ENCODE measurements around the gene RIMBP2. TPM values are rescaled to one million over a fixed set of nuclear protein-coding genes. Genes with fewer than 3 reads are reported as not detected.

The RIMBP2 gene
- total and polyA plus RNA-seq, 2 donors (not counting 1 experiment from before 2014, with no cell fraction given) = 0.17 TPM; not detected in 1

DNA sequence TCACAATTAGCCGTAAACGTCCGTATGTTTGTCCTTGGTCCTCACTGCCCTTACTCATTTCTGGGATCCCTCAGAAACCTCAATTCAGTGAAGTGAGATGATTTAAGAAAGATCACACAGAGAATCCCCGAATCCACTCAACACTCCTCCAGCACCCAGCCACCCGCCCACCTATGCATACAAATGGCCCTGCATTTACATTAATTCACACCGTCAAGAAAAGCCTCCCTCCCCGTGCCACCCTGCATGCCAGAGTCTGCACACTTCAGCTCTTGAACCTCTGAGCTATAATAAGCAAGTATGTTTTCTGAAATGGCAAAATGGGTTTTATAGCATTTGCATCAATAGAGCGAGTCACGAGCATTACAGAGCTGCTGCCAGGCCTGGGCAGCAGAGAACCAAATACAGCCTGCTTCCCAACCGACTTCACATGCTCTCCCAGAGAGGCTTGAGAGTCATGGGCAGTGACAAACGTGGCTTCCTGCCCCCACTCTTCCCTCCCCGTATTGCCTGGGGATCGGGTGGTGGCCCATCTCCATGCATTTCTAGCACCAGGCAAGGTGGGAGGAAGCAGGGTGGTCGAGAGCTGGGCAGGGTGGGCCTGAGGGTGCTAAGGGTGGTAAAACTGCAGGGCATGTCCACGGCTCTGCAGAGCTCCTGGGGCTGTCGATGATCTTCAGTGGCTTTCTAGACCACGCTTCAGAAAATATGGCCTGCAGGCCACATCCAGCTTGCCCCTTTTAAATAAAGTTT is 177.6 kb downstream of the RIMBP2 start:
- no peak for TF ChIP-seq EZH2 (IDR thresholded peaks at IDR 0.05; ENCODE audit: low read length, missing control alignments)
- TF ChIP-seq, protein P1, sequence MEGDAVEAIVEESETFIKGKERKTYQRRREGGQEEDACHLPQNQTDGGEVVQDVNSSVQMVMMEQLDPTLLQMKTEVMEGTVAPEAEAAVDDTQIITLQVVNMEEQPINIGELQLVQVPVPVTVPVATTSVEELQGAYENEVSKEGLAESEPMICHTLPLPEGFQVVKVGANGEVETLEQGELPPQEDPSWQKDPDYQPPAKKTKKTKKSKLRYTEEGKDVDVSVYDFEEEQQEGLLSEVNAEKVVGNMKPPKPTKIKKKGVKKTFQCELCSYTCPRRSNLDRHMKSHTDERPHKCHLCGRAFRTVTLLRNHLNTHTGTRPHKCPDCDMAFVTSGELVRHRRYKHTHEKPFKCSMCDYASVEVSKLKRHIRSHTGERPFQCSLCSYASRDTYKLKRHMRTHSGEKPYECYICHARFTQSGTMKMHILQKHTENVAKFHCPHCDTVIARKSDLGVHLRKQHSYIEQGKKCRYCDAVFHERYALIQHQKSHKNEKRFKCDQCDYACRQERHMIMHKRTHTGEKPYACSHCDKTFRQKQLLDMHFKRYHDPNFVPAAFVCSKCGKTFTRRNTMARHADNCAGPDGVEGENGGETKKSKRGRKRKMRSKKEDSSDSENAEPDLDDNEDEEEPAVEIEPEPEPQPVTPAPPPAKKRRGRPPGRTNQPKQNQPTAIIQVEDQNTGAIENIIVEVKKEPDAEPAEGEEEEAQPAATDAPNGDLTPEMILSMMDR (conservative IDR thresholded peaks at IDR 0.05 in 1 of 2, IDR thresholded peaks at IDR 0.05 in 1 of 2; ENCODE audit: low read depth in 1 of 2, low read length in 2 of 2) = no peak
- no peaks in the 10 kb centered on the region for H4K20me1 ChIP-seq (ENCODE audit: control insufficient read depth, extremely low read depth, insufficient read depth, low read length)
- no peaks in the 10 kb centered on the region for H3K27me3 ChIP-seq (ENCODE audit: control insufficient read depth, insufficient read depth, low read length)
- H3K4me1 ChIP-seq (ENCODE audit: control insufficient read depth, extremely low read depth, insufficient read depth, low read length) = no peaks in the 10 kb centered on the region
- no peak for DNase-seq (ENCODE audit: low read depth in 2 of 2)
- H3K9ac ChIP-seq (ENCODE audit: insufficient read depth, low read length) = no peak overlapping the region
- H3K79me2 ChIP-seq (ENCODE audit: control insufficient read depth, insufficient read depth, low read length) = no peaks in the 10 kb centered on the region
- no peak overlapping the region for H3K4me3 ChIP-seq (replicated peaks in 1 of 4; ENCODE audit: control extremely low read depth in 1 of 4, insufficient read depth in 1 of 4, low read depth in 3 of 4, low read length in 4 of 4)
- H3K9me3 ChIP-seq (ENCODE audit: control insufficient read depth, insufficient read depth, low read depth, low read length) = no peaks in the 10 kb centered on the region
- H2AFZ ChIP-seq (ENCODE audit: low read length) = no peak overlapping the region
- H3K36me3 ChIP-seq (ENCODE audit: control insufficient read depth, insufficient read depth, low read length) = no peaks in the 10 kb centered on the region
- no peak overlapping the region for H3K4me2 ChIP-seq (ENCODE audit: extremely low read depth, insufficient read depth, low read length)
- no peak overlapping the region for H3K27ac ChIP-seq (ENCODE audit: insufficient read depth, low read length)

DNA sequence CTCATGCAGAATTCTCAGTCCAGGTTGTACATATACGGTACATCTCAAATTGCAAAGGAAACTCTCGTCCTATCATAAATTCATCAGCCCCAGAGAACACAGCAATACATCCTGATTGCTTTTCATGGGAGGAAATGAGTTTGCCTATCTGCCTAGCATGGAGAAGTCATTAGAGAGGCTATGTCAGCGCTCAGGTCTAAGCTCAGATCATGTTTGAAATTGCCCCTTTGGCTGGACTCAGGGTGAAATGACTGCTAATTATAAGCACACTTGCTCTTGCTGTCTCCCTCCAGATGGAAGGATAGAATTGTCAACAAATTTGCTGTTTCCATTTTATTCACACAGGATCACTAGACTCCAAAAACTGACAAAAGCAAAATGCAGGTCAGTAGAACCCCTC is 178.4 kb downstream of the RIMBP2 start:
- no peaks in the 10 kb centered on the region for H3K79me2 ChIP-seq (ENCODE audit: control insufficient read depth, insufficient read depth, low read length)
- no peak overlapping the region for H3K4me3 ChIP-seq (replicated peaks in 1 of 4; ENCODE audit: control extremely low read depth in 1 of 4, insufficient read depth in 1 of 4, low read depth in 3 of 4, low read length in 4 of 4)
- H3K4me1 ChIP-seq (ENCODE audit: control insufficient read depth, extremely low read depth, insufficient read depth, low read length) = no peaks in the 10 kb centered on the region
- no peaks in the 10 kb centered on the region for H4K20me1 ChIP-seq (ENCODE audit: control insufficient read depth, extremely low read depth, insufficient read depth, low read length)
- no peak overlapping the region for H3K4me2 ChIP-seq (ENCODE audit: extremely low read depth, insufficient read depth, low read length)
- no peaks in the 10 kb centered on the region for H3K27me3 ChIP-seq (ENCODE audit: control insufficient read depth, insufficient read depth, low read length)
- DNase-seq (ENCODE audit: low read depth in 2 of 2) = no peak
- H3K9ac ChIP-seq (ENCODE audit: insufficient read depth, low read length) = no peak overlapping the region
- H3K9me3 ChIP-seq (ENCODE audit: control insufficient read depth, insufficient read depth, low read depth, low read length) = no peaks in the 10 kb centered on the region
- H3K27ac ChIP-seq (ENCODE audit: insufficient read depth, low read length) = no peak overlapping the region
- TF ChIP-seq EZH2 (IDR thresholded peaks at IDR 0.05; ENCODE audit: low read length, missing control alignments) = no peak
- TF ChIP-seq, protein P1 (conservative IDR thresholded peaks at IDR 0.05 in 1 of 2, IDR thresholded peaks at IDR 0.05 in 1 of 2; ENCODE audit: low read depth in 1 of 2, low read length in 2 of 2) = no peak
- no peak overlapping the region for H2AFZ ChIP-seq (ENCODE audit: low read length)
- H3K36me3 ChIP-seq (ENCODE audit: control insufficient read depth, insufficient read depth, low read length) = no peaks in the 10 kb centered on the region

DNA sequence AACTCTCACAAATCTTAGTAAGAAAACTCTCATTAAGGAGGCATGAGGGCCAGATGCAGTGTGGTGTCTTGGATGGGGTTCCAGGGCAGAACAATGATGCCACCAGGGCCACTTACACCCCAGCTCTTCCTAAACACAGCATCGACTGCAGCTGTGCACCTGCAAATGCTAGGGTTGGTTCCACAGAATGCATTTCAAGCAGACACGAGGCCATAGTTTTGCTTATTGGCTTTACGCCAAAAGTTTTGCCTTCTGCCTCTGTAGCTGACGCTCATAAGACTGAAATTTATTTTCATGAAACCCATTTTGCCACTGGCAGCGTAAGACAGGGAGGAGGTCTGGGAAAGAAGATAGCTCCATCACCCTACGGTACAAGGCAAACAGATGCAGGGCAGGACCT is 179.0 kb downstream of the RIMBP2 start:
- TF ChIP-seq, protein P1 (conservative IDR thresholded peaks at IDR 0.05 in 1 of 2, IDR thresholded peaks at IDR 0.05 in 1 of 2; ENCODE audit: low read depth in 1 of 2, low read length in 2 of 2) = no peak
- TF ChIP-seq EZH2 (IDR thresholded peaks at IDR 0.05; ENCODE audit: low read length, missing control alignments) = no peak
- Histone ChIP-seq H3K4me3 (replicated peaks in 1 of 4; ENCODE audit: control extremely low read depth in 1 of 4, insufficient read depth in 1 of 4, low read depth in 3 of 4, low read length in 4 of 4) (no peak overlapping the region), H3K27me3 (ENCODE audit: control insufficient read depth, insufficient read depth, low read length) (no peaks in the 10 kb centered on the region), H3K79me2 (ENCODE audit: control insufficient read depth, insufficient read depth, low read length) (no peaks in the 10 kb centered on the region), H3K4me2 (ENCODE audit: extremely low read depth, insufficient read depth, low read length) (no peak overlapping the region), H3K27ac (ENCODE audit: insufficient read depth, low read length) (no peak overlapping the region), H4K20me1 (ENCODE audit: control insufficient read depth, extremely low read depth, insufficient read depth, low read length) (no peaks in the 10 kb centered on the region), H3K36me3 (ENCODE audit: control insufficient read depth, insufficient read depth, low read length) (no peaks in the 10 kb centered on the region), H3K9me3 (ENCODE audit: control insufficient read depth, insufficient read depth, low read depth, low read length) (no peaks in the 10 kb centered on the region), H3K9ac (ENCODE audit: insufficient read depth, low read length) (no peak overlapping the region), H3K4me1 (ENCODE audit: control insufficient read depth, extremely low read depth, insufficient read depth, low read length) (no peaks in the 10 kb centered on the region), H2AFZ (ENCODE audit: low read length) (no peak overlapping the region)
- no peak for DNase-seq (ENCODE audit: low read depth in 2 of 2)

Measured in fibroblast of lung (primary cell).